GM19395 (cell line): ENCODE measurements around the gene RABEP2.

Experiments used
- ATAC-seq: cut with Tn5 transposase; IDR thresholded peaks from one replicate; pipeline ENCODE4 v1.9.1; 2021; ENCODE audit warnings: mild to moderate bottlenecking, moderate library complexity; ENCODE audit not compliant: unreplicated experiment

The RABEP2 gene

GRCh38 chr16:28859326-28859725 is 65.7 kb downstream of the RABEP2 start:
- no peak for ATAC-seq

- no peak for ATAC-seq
Observed at GRCh38 chr16:28858421-28858820, 66.6 kb downstream of the RABEP2 start.
